HepG2 (cell line): ENCODE results near the gene ADI1. TPM values are rescaled to one million over a fixed set of nuclear protein-coding genes. Genes with fewer than 3 reads are reported as not detected.
A peak's percentile ranks its signal among the peaks of the same experiment; 100 is the strongest.

Experiments
- BCLAF1 ChIP-seq: fragments of 450-650 bp; IDR thresholded peaks from 2 replicates; pipeline ENCODE4 v1.6.1; 2017; ENCODE audit warnings: mild to moderate bottlenecking
- CHD4 ChIP-seq: fragments of 200-600 bp; sonication (generic); IDR thresholded peaks from 2 replicates; pipeline ENCODE4 v1.7.0; 2017; ENCODE audit warnings: mild to moderate bottlenecking, low read length, borderline replicate concordance
- ELF1 ChIP-seq: sonication (generic); formaldehyde crosslinking; IDR thresholded peaks from 2 replicates; pipeline ENCODE4 v1.4.0; 2020; ENCODE audit warnings: missing genetic modification reagents
- HNRNPH1 ChIP-seq: fragments of 200-400 bp; formaldehyde crosslinking; optimal IDR thresholded peaks from 2 replicates; pipeline ENCODE3; 2017; ENCODE audit warnings: mild to moderate bottlenecking, low read depth, low read length
- HOXA5 ChIP-seq: sonication (generic); formaldehyde crosslinking; IDR thresholded peaks from 2 replicates; pipeline ENCODE4 v1.4.0; 2020; ENCODE audit warnings: missing genetic modification reagents
- IRF9 ChIP-seq: sonication (generic); formaldehyde crosslinking; IDR thresholded peaks from 2 replicates; pipeline ENCODE4 v1.8.0; 2022; ENCODE audit warnings: missing genetic modification reagents, mild to moderate bottlenecking, borderline replicate concordance
- KLF6 ChIP-seq: IDR thresholded peaks from 2 replicates; pipeline ENCODE4 v1.8.0; 2016; ENCODE audit warnings: missing biosample characterization, missing genetic modification reagents
- MZF1 ChIP-seq: sonication (generic); formaldehyde crosslinking; IDR thresholded peaks from 2 replicates; pipeline ENCODE4 v1.8.1; 2023; ENCODE audit warnings: mild to moderate bottlenecking, missing genetic modification reagents, borderline replicate concordance
- PBX3 ChIP-seq: sonication (generic); formaldehyde crosslinking; IDR thresholded peaks from 2 replicates; pipeline ENCODE4 v1.8.1; 2023; ENCODE audit warnings: missing genetic modification reagents, inconsistent platforms, borderline replicate concordance
- PLSCR1 ChIP-seq: sonication (generic); formaldehyde crosslinking; IDR thresholded peaks from 2 replicates; pipeline ENCODE4 v1.5.0; 2020; ENCODE audit warnings: missing genetic modification reagents, mild to moderate bottlenecking, borderline replicate concordance
- SIN3A ChIP-seq: IDR thresholded peaks from 2 replicates; pipeline ENCODE4 v1.6.1; 2011; ENCODE audit warnings: low read depth, mild to moderate bottlenecking, control low read depth, low read length, borderline replicate concordance
- TBL1XR1 ChIP-seq: fragments of 150-350 bp; IDR thresholded peaks from 2 replicates; pipeline ENCODE4 v1.6.1; 2014; ENCODE audit warnings: borderline replicate concordance, low read length; ENCODE audit not compliant: partially characterized antibody
- ZBTB20 ChIP-seq: sonication (generic); formaldehyde crosslinking; IDR thresholded peaks from 2 replicates; pipeline ENCODE4 v1.8.1; 2023; ENCODE audit warnings: missing genetic modification reagents, low read depth, mild to moderate bottlenecking, borderline replicate concordance
- ZBTB25 ChIP-seq: IDR thresholded peaks from 2 replicates; pipeline ENCODE4 v1.6.1; 2018; ENCODE audit warnings: missing genetic modification reagents
- ZKSCAN5 ChIP-seq: sonication (generic); formaldehyde crosslinking; IDR thresholded peaks from 2 replicates; pipeline ENCODE4 v1.5.1; 2020; ENCODE audit warnings: mild to moderate bottlenecking, missing genetic modification reagents
- ZNF101 ChIP-seq: sonication (generic); formaldehyde crosslinking; IDR thresholded peaks from 2 replicates; pipeline ENCODE4 v1.4.0; 2020; ENCODE audit warnings: mild to moderate bottlenecking, low read depth, missing genetic modification reagents, borderline replicate concordance
- ZNF580 ChIP-seq: IDR thresholded peaks from 2 replicates; pipeline ENCODE4 v1.6.1; 2016; ENCODE audit warnings: low read depth, borderline replicate concordance
- ZNF83 ChIP-seq: sonication (generic); formaldehyde crosslinking; IDR thresholded peaks from 2 replicates; pipeline ENCODE4 v1.4.0; 2020; ENCODE audit warnings: missing genetic modification reagents, mild to moderate bottlenecking, borderline replicate concordance
- ZSCAN5A ChIP-seq: sonication (generic); formaldehyde crosslinking; IDR thresholded peaks from 2 replicates; pipeline ENCODE4 v1.8.0; 2022; ENCODE audit warnings: mild to moderate bottlenecking, missing genetic modification reagents, borderline replicate concordance
- polyA plus RNA-seq, 8 experiments: library from polyadenylated mRNA; depleted of rRNA in 3 of 8; stranded (reverse) in 7 of 8; unstranded in 1 of 8; fragments of >200 nt; fragmentation: Illumina TruSeq in 4 of 8; extraction: Trizol in 4 of 8; gene quantifications; 2 replicates each; pipeline versions ENCODE4 v1.2.1 to v1.2.3, GENCODE V29; 2011 to 2016; ENCODE audit warnings: low read depth in 4 of 8, missing spikeins in 1 of 8, mixed read lengths in 1 of 8; ENCODE audit not compliant: insufficient read depth in 1 of 8
- total RNA-seq, 5 experiments: library from RNA; depleted of rRNA; stranded (reverse); fragments of >200 nt; fragmentation: Illumina TruSeq; extraction: Trizol; gene quantifications; 2 replicates each; pipeline ENCODE4 v1.2.3, GENCODE V29; 2016; ENCODE audit warnings: low read depth in 1 of 5

The ADI1 gene
- total and polyA plus RNA-seq, 2 of the 13 experiments (the other 11 are each of a cell fraction or from before 2014, with no cell fraction given) = 28.7 to 123 TPM

- TF ChIP-seq IRF9 (no peak), HNRNPH1 (no peak), HOXA5 (CRISPR knock-in tag) (peak; percentile 69), PBX3 (CRISPR knock-in tag) (peak; percentile 50; the same call in 1 of the 2 replicates), TBL1XR1 (peak; percentile 32), ZNF101 (CRISPR knock-in tag) (no peak), ZSCAN5A (CRISPR knock-in tag) (no peak; the same call in 1 of the 2 replicates), ZKSCAN5 (0 out of 2 replicates have a peak, but pooled peaks have one; percentile 77), ZNF83 (CRISPR knock-in tag) (no peak), ELF1 (CRISPR knock-in tag) (peak; percentile 71; the same call in 1 of the 2 replicates), KLF6 (CRISPR knock-in tag) (no peak), MZF1 (peak; percentile 81; the same call in 1 of the 2 replicates), CHD4 (no peak; the same call in 1 of the 2 replicates), PLSCR1 (CRISPR knock-in tag) (no peak), BCLAF1 (no peak), ZBTB20 (CRISPR knock-in tag) (peak; percentile 73; the same call in 1 of the 2 replicates), SIN3A (0 out of 2 replicates have a peak, but pooled peaks have one; percentile 25), ZBTB25 (CRISPR knock-in tag) (no peak), ZNF580 (no peak)
Measured at GRCh38 chr2:3518496-3519254, 656 bp downstream of the ADI1 start (continued).
